GM23338 (cell line): Measurements from ENCODE around the gene PGR. TPM values are rescaled to one million over a fixed set of nuclear protein-coding genes. Genes with fewer than 3 reads are reported as not detected.

ENCODE experiments used
- ATAC-seq: fragments of 200-7000 bp; cut with Tn5 transposase; 3 replicates; pipeline ENCODE4 v1.9.1; 2020
- DNase-seq: peaks from one replicate; pipeline ENCODE4 v3.0.0-alpha.2; 2015; ENCODE audit warnings: low spot score
- H2AFZ ChIP-seq: fragments of 200-600 bp; sonication (generic); 2 replicates; pipeline ENCODE4 v1.8.0; 2016; ENCODE audit warnings: antibody characterized with exemption, mild to moderate bottlenecking, moderate library complexity
- H3F3A ChIP-seq: fragments of 200-600 bp; sonication (generic); replicated peaks from 2 replicates; pipeline ENCODE4 v1.8.0; 2017; ENCODE audit warnings: antibody characterized with exemption, mixed run types, low read depth
- H3K27ac ChIP-seq: fragments of 200-600 bp; sonication (generic); 2 replicates; pipeline ENCODE4 v1.6.1; 2016; ENCODE audit warnings: low read depth
- H3K27me3 ChIP-seq: fragments of 200-600 bp; sonication (generic); 2 replicates; pipeline ENCODE4 v1.8.0; 2016; ENCODE audit warnings: mild to moderate bottlenecking, mixed run types, moderate library complexity; ENCODE audit not compliant: insufficient read depth
- H3K36me3 ChIP-seq: fragments of 200-600 bp; sonication (generic); 2 replicates; pipeline ENCODE4 v1.8.0; 2016; ENCODE audit warnings: mild to moderate bottlenecking; ENCODE audit not compliant: insufficient read depth
- H3K4me1 ChIP-seq: fragments of 200-600 bp; sonication (generic); 2 replicates; pipeline ENCODE4 v1.8.0; 2016; ENCODE audit warnings: mild to moderate bottlenecking, moderate library complexity; ENCODE audit not compliant: insufficient read depth
- H3K4me2 ChIP-seq: fragments of 200-600 bp; sonication (generic); 2 replicates; pipeline ENCODE4 v1.7.1; 2017; ENCODE audit warnings: mixed run types
- H3K4me3 ChIP-seq: fragments of 200-600 bp; sonication (generic); 2 replicates; pipeline ENCODE4 v1.6.1; 2016; ENCODE audit warnings: mixed run types
- H3K79me2 ChIP-seq: fragments of 200-600 bp; sonication (generic); replicated peaks from 2 replicates; pipeline ENCODE4 v1.8.0; 2017; ENCODE audit warnings: mild to moderate bottlenecking; ENCODE audit not compliant: insufficient read depth
- H3K9me2 ChIP-seq: fragments of 200-600 bp; sonication (generic); 2 replicates; pipeline ENCODE4 v1.8.0; 2017; ENCODE audit not compliant: insufficient read depth
- H4K20me1 ChIP-seq: fragments of 200-600 bp; sonication (generic); replicated peaks from 2 replicates; pipeline ENCODE4 v1.8.0; 2017; ENCODE audit warnings: mild to moderate bottlenecking; ENCODE audit not compliant: insufficient read depth
- H3K27ac Mint-ChIP-seq: 2 replicates; pipeline ENCODE4 v1.8.0; 2020; ENCODE audit warnings: inconsistent platforms, mild to moderate bottlenecking, moderate library complexity, mixed read lengths
- H3K27me3 Mint-ChIP-seq: 3 replicates; pipeline ENCODE4 v1.8.0; 2022; ENCODE audit warnings: low read depth, mild to moderate bottlenecking, moderate library complexity, mixed read lengths, inconsistent platforms; ENCODE audit not compliant: insufficient read depth, poor library complexity
- H3K36me3 Mint-ChIP-seq: 3 replicates; pipeline ENCODE4 v1.8.0; 2021; ENCODE audit warnings: low read depth, mild to moderate bottlenecking, inconsistent platforms, moderate library complexity, mixed read lengths
- H3K4me1 Mint-ChIP-seq: 3 replicates; pipeline ENCODE4 v1.8.0; 2020; ENCODE audit warnings: mild to moderate bottlenecking, inconsistent platforms, mixed read lengths
- H3K4me3 Mint-ChIP-seq: 3 replicates; pipeline ENCODE4 v1.8.0; 2021; ENCODE audit warnings: moderate library complexity, mild to moderate bottlenecking, inconsistent platforms, mixed read lengths
- H3K9me3 Mint-ChIP-seq: 3 replicates; pipeline ENCODE4 v1.8.0; 2020; ENCODE audit warnings: moderate library complexity, mild to moderate bottlenecking, inconsistent platforms, mixed read lengths
- CREB1 ChIP-seq: fragments of 250-450 bp; sonication (Bioruptor Pico); IDR thresholded peaks from 2 replicates; pipeline ENCODE4 v1.5.0; 2020; ENCODE audit warnings: low read depth, mild to moderate bottlenecking, moderate library complexity
- CTCF ChIP-seq, 2 experiments: fragments of 200-600 bp in 1 of 2; sonication (generic) in 1 of 2; conservative IDR thresholded peaks; 2 replicates each; pipeline versions ENCODE4 v1.5.1 to v1.6.1; 2016 to 2017; ENCODE audit warnings: antibody characterized with exemption in 2 of 2, low read depth in 2 of 2, mild to moderate bottlenecking in 2 of 2, moderate library complexity in 1 of 2
- EZH2 ChIP-seq: fragments of 200-600 bp; sonication (generic); IDR thresholded peaks from one replicate; pipeline ENCODE4 v1.8.0; 2017; ENCODE audit warnings: antibody characterized with exemption, mild to moderate bottlenecking, low read depth; ENCODE audit not compliant: unreplicated experiment
- EZH2phosphoT487 ChIP-seq: fragments of 200-600 bp; sonication (generic); IDR thresholded peaks from one replicate; pipeline ENCODE4 v1.8.1; 2018; ENCODE audit warnings: antibody characterized with exemption; ENCODE audit not compliant: unreplicated experiment
- JUNB ChIP-seq: IDR thresholded peaks from one replicate; pipeline ENCODE4 v1.6.1; 2016; ENCODE audit warnings: antibody characterized with exemption; ENCODE audit not compliant: unreplicated experiment
- POLR2AphosphoS5 ChIP-seq: IDR thresholded peaks from 2 replicates; pipeline ENCODE4 v1.6.1; 2016; ENCODE audit warnings: antibody characterized with exemption, low read depth
- ZNF114 ChIP-seq: fragments of 250-450 bp; sonication (Bioruptor Pico); IDR thresholded peaks from 2 replicates; pipeline ENCODE4 v1.5.0; 2020; ENCODE audit warnings: mild to moderate bottlenecking, moderate library complexity
- ZNF331 ChIP-seq: fragments of 250-450 bp; sonication (Bioruptor Pico); IDR thresholded peaks from 2 replicates; pipeline ENCODE4 v1.5.0; 2020; ENCODE audit warnings: low read depth, mild to moderate bottlenecking, moderate library complexity
- polyA plus RNA-seq: library from polyadenylated mRNA; unstranded; fragments of >200 nt; fragmentation: Nextera tagmentation; extraction: Ambion mirVana; gene quantifications from 2 replicates; pipeline ENCODE4 v1.2.1, GENCODE V29; 2016
- total RNA-seq: library from RNA; depleted of rRNA; stranded (reverse); fragments of >200 nt; shearing (Covaris generic); gene quantifications from 2 replicates; pipeline ENCODE4 v1.2.3, GENCODE V29; 2014
- TF ChIP-seq, protein P1 (sequence below): IDR thresholded peaks from 2 replicates; pipeline ENCODE4 v1.6.1; 2016; ENCODE audit warnings: antibody characterized with exemption

The PGR gene
- total and polyA plus RNA-seq, 2 experiments from 2014 or later = 0.07 to 0.11 TPM

DNA sequence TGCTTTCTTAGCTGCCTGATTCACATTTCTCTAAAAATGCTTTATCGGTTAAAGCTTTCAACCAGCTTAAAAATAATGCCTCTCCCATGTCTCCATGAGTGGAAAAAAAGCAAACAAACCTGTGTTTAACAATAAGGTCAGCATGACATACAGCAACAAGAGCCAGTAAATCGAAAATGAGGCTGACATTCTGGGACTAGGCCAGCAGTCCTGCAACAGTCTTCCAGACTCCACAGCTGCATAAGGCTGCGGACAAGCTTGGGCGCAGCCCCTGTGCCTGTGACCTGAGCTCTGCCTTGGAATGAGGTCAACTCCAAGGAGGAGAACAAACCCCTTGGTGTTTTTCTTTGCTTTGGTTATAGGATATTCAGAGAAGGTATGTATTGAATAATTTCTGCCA is 95.5 kb downstream of the PGR start:
- DNase-seq = no peak
- Mint-ChIP-seq H3K4me3 (no peak overlapping the region), H3K4me1 (peaks cover 3% of the 10 kb centered on the region; the same call in 2 of the 3 replicates), H3K27ac (peak overlapping the region; percentile 83), H3K36me3 (no peaks in the 10 kb centered on the region), H3K9me3 (no peaks in the 10 kb centered on the region), H3K27me3 (no peaks in the 10 kb centered on the region)
- Histone ChIP-seq H2AFZ (peak overlapping the region; percentile 23; the same call in 1 of the 2 replicates), H3K9me2 (no peaks in the 10 kb centered on the region), H3K4me3 (no peak overlapping the region), H3K27ac (0 out of 2 replicates have a peak overlapping the region, but pooled peaks have one; percentile 17), H3K4me2 (no peak overlapping the region), H3K4me1 (no peaks in the 10 kb centered on the region), H4K20me1 (no peaks in the 10 kb centered on the region), H3K27me3 (no peaks in the 10 kb centered on the region), H3F3A (no peaks in the 10 kb centered on the region), H3K36me3 (no peaks in the 10 kb centered on the region), H3K79me2 (no peaks in the 10 kb centered on the region)
- ATAC-seq = peak; percentile 81
- TF ChIP-seq ZNF114 (CRISPR knock-in tag) (no peak), CREB1 (CRISPR knock-in tag) (no peak), JUNB (no peak), EZH2 (no peak)

GRCh38 chr11:101032991-101033390 is 96.6 kb downstream of the PGR start:
- peaks cover 3% of the 10 kb centered on the region; the same call in 2 of the 3 replicates for H3K4me1 Mint-ChIP-seq
- Histone ChIP-seq H3F3A (no peaks in the 10 kb centered on the region), H4K20me1 (no peaks in the 10 kb centered on the region), H3K27me3 (no peaks in the 10 kb centered on the region), H3K4me2 (no peak overlapping the region), H2AFZ (no peak overlapping the region), H3K4me3 (no peak overlapping the region), H3K4me1 (no peaks in the 10 kb centered on the region), H3K9me2 (no peaks in the 10 kb centered on the region), H3K27ac (no peak overlapping the region), H3K79me2 (no peaks in the 10 kb centered on the region), H3K36me3 (no peaks in the 10 kb centered on the region)
- DNase-seq = no peak
- H3K9me3 Mint-ChIP-seq = no peaks in the 10 kb centered on the region
- no peak overlapping the region for H3K27ac Mint-ChIP-seq
- H3K4me3 Mint-ChIP-seq = no peak overlapping the region
- H3K36me3 Mint-ChIP-seq = no peaks in the 10 kb centered on the region
- TF ChIP-seq ZNF331 (CRISPR knock-in tag) = no peak
- H3K27me3 Mint-ChIP-seq = no peaks in the 10 kb centered on the region
- ATAC-seq = no peak

DNA sequence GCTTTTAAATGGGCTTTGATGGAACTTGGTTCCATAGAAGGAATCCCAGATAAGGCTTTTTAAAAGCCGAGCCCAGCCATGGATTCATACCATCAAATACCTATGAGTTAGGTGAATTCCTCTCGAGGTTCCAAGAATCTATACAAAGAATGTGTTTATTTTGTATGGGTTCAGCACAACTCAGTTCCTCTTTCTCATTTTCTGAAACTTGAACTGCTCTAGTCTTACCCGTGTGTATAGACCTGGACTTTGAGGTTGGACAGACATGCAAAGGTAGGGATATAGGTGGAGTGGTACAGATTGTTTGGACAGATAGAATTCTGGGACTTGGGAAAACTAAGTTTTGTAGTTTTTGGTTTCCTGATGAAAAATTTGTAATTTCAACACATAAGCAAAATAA is 97.9 kb downstream of the PGR start:
- no peaks in the 10 kb centered on the region for H3K4me1 ChIP-seq
- no peak overlapping the region for H3K27ac ChIP-seq
- no peaks in the 10 kb centered on the region for H3K27me3 ChIP-seq
- Mint-ChIP-seq H3K27ac (no peak overlapping the region), H3K4me1 (peaks cover 3% of the 10 kb centered on the region; the same call in 2 of the 3 replicates), H3K36me3 (no peaks in the 10 kb centered on the region), H3K27me3 (no peaks in the 10 kb centered on the region), H3K4me3 (no peak overlapping the region), H3K9me3 (no peaks in the 10 kb centered on the region)
- H3K4me2 ChIP-seq = no peak overlapping the region
- ATAC-seq = no peak
- H3F3A ChIP-seq = no peaks in the 10 kb centered on the region
- H3K79me2 ChIP-seq = no peaks in the 10 kb centered on the region
- H3K4me3 ChIP-seq = no peak overlapping the region
- no peak for DNase-seq
- no peaks in the 10 kb centered on the region for H4K20me1 ChIP-seq
- TF ChIP-seq CREB1 (CRISPR knock-in tag) = no peak
- H3K9me2 ChIP-seq = no peaks in the 10 kb centered on the region
- no peak overlapping the region for H2AFZ ChIP-seq
- no peaks in the 10 kb centered on the region for H3K36me3 ChIP-seq

- no peaks in the 10 kb centered on the region for H3K9me3 Mint-ChIP-seq
- no peaks in the 10 kb centered on the region for H4K20me1 ChIP-seq
- DNase-seq (no peak), ATAC-seq (no peak)
- TF ChIP-seq EZH2phosphoT487 = no peak
- no peak for TF ChIP-seq ZNF114 (CRISPR knock-in tag)
- TF ChIP-seq, protein P1, sequence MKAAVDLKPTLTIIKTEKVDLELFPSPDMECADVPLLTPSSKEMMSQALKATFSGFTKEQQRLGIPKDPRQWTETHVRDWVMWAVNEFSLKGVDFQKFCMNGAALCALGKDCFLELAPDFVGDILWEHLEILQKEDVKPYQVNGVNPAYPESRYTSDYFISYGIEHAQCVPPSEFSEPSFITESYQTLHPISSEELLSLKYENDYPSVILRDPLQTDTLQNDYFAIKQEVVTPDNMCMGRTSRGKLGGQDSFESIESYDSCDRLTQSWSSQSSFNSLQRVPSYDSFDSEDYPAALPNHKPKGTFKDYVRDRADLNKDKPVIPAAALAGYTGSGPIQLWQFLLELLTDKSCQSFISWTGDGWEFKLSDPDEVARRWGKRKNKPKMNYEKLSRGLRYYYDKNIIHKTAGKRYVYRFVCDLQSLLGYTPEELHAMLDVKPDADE = no peak
- no peak for TF ChIP-seq POLR2AphosphoS5
- TF ChIP-seq CTCF (conservative IDR thresholded peaks at IDR 0.05; ENCODE audit: low read depth in 2 of 2) = no peak
- H3K4me1 Mint-ChIP-seq = peaks cover 3% of the 10 kb centered on the region; the same call in 2 of the 3 replicates
- H3K36me3 Mint-ChIP-seq = no peaks in the 10 kb centered on the region
- no peak overlapping the region for H3K27ac ChIP-seq
- no peaks in the 10 kb centered on the region for H3K36me3 ChIP-seq
- H3K27me3 Mint-ChIP-seq = no peaks in the 10 kb centered on the region
- H3K4me3 ChIP-seq = no peak overlapping the region
- no peaks in the 10 kb centered on the region for H3K27me3 ChIP-seq
- no peaks in the 10 kb centered on the region for H3F3A ChIP-seq
- H3K4me1 ChIP-seq = no peaks in the 10 kb centered on the region
- H3K9me2 ChIP-seq = no peaks in the 10 kb centered on the region
- no peak overlapping the region for H3K4me3 Mint-ChIP-seq
- H3K4me2 ChIP-seq = no peak overlapping the region
- H2AFZ ChIP-seq = no peak overlapping the region
- H3K27ac Mint-ChIP-seq = no peak overlapping the region
- H3K79me2 ChIP-seq = no peaks in the 10 kb centered on the region
Observed at GRCh38 chr11:101030692-101031091, 98.9 kb downstream of the PGR start.
